ENCODE data around the gene RAD51B.

Gene RAD51B

GRCh38 chr14:68568907-68569897 is 749.6 kb downstream of the RAD51B start:
- intact Hi-C loops (cut with DNase I): no loop called here
- DNase-seq: peak in 24 of 42 donors; percentile 18 to 74 (median 55)

- no peak for DNase-seq
- intact Hi-C loops (cut with DNase I): no loop called here
Measured at GRCh38 chr14:68569970-68570409, 750.4 kb downstream of the RAD51B start.

- no peak for DNase-seq
- intact Hi-C loops (cut with DNase I): no loop called here
Measured at GRCh38 chr14:68571114-68571591, 751.6 kb downstream of the RAD51B start.

- no peak for DNase-seq
Measured at GRCh38 chr14:68571928-68572525, 752.4 kb downstream of the RAD51B start.

GRCh38 chr14:68573126-68573525 is 753.5 kb downstream of the RAD51B start:
- DNase-seq: no peak
- intact Hi-C loops (cut with DNase I): no loop called here

More at GRCh38 chr14:68571928-68572525, 752.4 kb downstream of the RAD51B start:
- intact Hi-C loops (cut with DNase I): no loop called here

GRCh38 chr14:68573722-68574121 is 754.1 kb downstream of the RAD51B start:
- intact Hi-C loops (cut with DNase I): no loop called here
- DNase-seq: no peak

- no peak for DNase-seq
- intact Hi-C loops (cut with DNase I): no loop called here
Measured at GRCh38 chr14:68574461-68574860, 754.9 kb downstream of the RAD51B start.

GRCh38 chr14:68574906-68575305 is 755.3 kb downstream of the RAD51B start:
- no peak for DNase-seq
- intact Hi-C loops (cut with DNase I): no loop called here

GRCh38 chr14:68575426-68575825 is 755.8 kb downstream of the RAD51B start:
- no peak for DNase-seq
- intact Hi-C loops (cut with DNase I): no loop called here

- no peak for DNase-seq
- intact Hi-C loops (cut with DNase I): no loop called here
Measured at GRCh38 chr14:68576031-68576430, 756.5 kb downstream of the RAD51B start.

- no peak for DNase-seq
- intact Hi-C loops (cut with DNase I): no loop called here
Measured at GRCh38 chr14:68576496-68577244, 757.1 kb downstream of the RAD51B start.

- peak in 2 of 42 donors; percentile 22 to 55 for DNase-seq
Measured at GRCh38 chr14:68577802-68578541, 758.4 kb downstream of the RAD51B start.

GRCh38 chr14:68578597-68578996 is 759.0 kb downstream of the RAD51B start:
- intact Hi-C loops (cut with DNase I): no loop called here
- no peak for DNase-seq

More at GRCh38 chr14:68577802-68578541, 758.4 kb downstream of the RAD51B start:
- intact Hi-C loops (cut with DNase I): no loop called here

GRCh38 chr14:68580096-68580645 is 760.6 kb downstream of the RAD51B start:
- intact Hi-C loops (cut with DNase I): no loop called here
- no peak for DNase-seq

GRCh38 chr14:68580671-68581070 is 761.1 kb downstream of the RAD51B start:
- intact Hi-C loops (cut with DNase I): no loop called here
- DNase-seq: no peak

- intact Hi-C loops (cut with DNase I): no loop called here
- no peak for DNase-seq
Measured at GRCh38 chr14:68583548-68584280, 764.1 kb downstream of the RAD51B start.

- no peak for DNase-seq
- intact Hi-C loops (cut with DNase I): no loop called here
Measured at GRCh38 chr14:68584786-68585185, 765.2 kb downstream of the RAD51B start.

- peak in 33 of 42 donors; percentile 25 to 67 (median 41) for DNase-seq
- intact Hi-C loops (cut with DNase I): no loop called here
Measured at GRCh38 chr14:68585690-68586089, 766.1 kb downstream of the RAD51B start.
